Kidney epithelial cell (primary cell): Measurements from ENCODE around the gene ITPKC. TPM values are rescaled to one million over a fixed set of nuclear protein-coding genes. Genes with fewer than 3 reads are reported as not detected.

ENCODE experiments used
- DNase-seq: peaks from one replicate; pipeline ENCODE4 v3.0.0-alpha.2; 2010; ENCODE audit warnings: low read depth
- H3K27me3 ChIP-seq: 2 replicates; pipeline ENCODE4 v1.6.0; 2011; ENCODE audit warnings: low read length; ENCODE audit not compliant: control insufficient read depth, insufficient read depth
- H3K36me3 ChIP-seq: 2 replicates; pipeline ENCODE4 v1.5.1; 2011; ENCODE audit warnings: low read length; ENCODE audit not compliant: control insufficient read depth, insufficient read depth
- H3K4me3 ChIP-seq: 2 replicates; pipeline ENCODE4 v1.5.1; 2011; ENCODE audit warnings: low read depth, mild to moderate bottlenecking, control low read depth, low read length
- total RNA-seq: library from RNA; depleted of rRNA; stranded (reverse); fragments of >200 nt; gene quantifications from 2 replicates; pipeline ENCODE4 v1.2.3, GENCODE V29; 2015
- TF ChIP-seq, protein P1 (sequence below): IDR thresholded peaks from 2 replicates; pipeline ENCODE4 v1.5.1; 2011; ENCODE audit warnings: mild to moderate bottlenecking, moderate library complexity, low read length, control low read depth, inconsistent platforms; ENCODE audit not compliant: insufficient read depth, poor library complexity, severe bottlenecking

The ITPKC gene
- total RNA-seq, 1 donor from 2014 or later, result 25.8 TPM

DNA sequence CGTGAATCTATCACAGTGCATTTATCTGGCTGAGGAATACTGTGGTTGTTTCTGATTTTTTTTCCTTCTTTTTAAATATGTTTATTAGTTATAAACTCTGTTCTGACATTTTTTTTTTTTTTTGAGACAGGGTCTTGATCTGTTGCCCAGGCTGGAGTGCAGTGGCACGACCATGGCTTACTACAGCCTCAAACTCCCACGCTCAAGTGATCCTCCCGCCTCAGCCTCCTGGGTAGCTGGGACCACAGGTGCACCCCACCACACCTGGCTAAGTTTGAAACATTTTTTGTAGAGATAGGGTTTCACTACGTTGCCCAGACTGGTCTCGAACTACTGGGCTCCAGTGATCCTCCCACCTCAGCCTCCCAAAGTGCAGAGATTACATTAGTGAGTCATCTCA lies 19.9 kb upstream of the ITPKC start:
- DNase-seq, result no peak
- H3K36me3 ChIP-seq, result peaks cover 1% of the 10 kb centered on the region
- TF ChIP-seq, protein P1, sequence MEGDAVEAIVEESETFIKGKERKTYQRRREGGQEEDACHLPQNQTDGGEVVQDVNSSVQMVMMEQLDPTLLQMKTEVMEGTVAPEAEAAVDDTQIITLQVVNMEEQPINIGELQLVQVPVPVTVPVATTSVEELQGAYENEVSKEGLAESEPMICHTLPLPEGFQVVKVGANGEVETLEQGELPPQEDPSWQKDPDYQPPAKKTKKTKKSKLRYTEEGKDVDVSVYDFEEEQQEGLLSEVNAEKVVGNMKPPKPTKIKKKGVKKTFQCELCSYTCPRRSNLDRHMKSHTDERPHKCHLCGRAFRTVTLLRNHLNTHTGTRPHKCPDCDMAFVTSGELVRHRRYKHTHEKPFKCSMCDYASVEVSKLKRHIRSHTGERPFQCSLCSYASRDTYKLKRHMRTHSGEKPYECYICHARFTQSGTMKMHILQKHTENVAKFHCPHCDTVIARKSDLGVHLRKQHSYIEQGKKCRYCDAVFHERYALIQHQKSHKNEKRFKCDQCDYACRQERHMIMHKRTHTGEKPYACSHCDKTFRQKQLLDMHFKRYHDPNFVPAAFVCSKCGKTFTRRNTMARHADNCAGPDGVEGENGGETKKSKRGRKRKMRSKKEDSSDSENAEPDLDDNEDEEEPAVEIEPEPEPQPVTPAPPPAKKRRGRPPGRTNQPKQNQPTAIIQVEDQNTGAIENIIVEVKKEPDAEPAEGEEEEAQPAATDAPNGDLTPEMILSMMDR, result no peak
- H3K4me3 ChIP-seq, result no peak overlapping the region
- H3K27me3 ChIP-seq, result no peaks in the 10 kb centered on the region

DNA sequence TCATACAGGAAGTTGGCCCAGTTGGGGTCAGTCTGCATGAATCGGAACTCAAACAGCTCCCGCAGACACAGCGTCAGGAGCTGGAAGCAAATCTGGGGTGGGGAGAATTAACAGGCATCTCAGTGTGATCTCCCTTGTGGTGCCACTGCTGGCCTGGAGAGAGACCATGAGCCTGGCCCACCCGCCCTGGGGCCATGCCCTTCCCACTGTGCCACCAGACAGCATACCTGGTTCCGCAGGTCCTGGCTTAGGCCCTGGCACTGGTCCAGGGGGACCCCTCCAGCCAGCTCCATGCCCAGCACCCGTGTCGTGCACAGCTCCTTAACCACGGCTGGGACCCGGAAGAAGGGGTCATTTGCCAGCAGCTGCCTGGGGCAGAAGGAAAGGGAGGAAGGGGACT lies 16.8 kb upstream of the ITPKC start:
- no peak overlapping the region for H3K4me3 ChIP-seq
- TF ChIP-seq, protein P1, result no peak
- no peak for DNase-seq
- no peaks in the 10 kb centered on the region for H3K36me3 ChIP-seq
- no peaks in the 10 kb centered on the region for H3K27me3 ChIP-seq

DNA sequence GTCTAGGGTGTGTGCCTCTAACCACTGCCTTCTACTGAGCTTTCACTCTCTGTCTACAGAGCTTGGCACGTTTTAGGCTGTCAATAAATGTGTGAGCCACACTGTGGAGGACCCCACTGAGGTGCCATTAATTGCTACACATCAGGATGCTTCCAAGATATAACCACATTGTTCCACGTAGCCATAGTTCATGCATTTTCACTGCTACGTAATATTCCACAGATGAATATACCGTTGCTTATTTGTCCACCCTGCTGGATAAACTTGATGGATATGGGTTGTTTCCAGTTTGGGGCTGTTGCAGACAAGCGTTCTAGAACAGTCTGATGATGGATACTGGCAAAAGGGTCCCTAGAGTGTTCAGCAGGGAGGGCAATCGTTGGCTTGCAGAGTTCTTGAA lies 15.2 kb upstream of the ITPKC start:
- no peaks in the 10 kb centered on the region for H3K36me3 ChIP-seq
- no peaks in the 10 kb centered on the region for H3K27me3 ChIP-seq
- no peak for DNase-seq
- H3K4me3 ChIP-seq, result no peak overlapping the region
- TF ChIP-seq, protein P1, result no peak

DNA sequence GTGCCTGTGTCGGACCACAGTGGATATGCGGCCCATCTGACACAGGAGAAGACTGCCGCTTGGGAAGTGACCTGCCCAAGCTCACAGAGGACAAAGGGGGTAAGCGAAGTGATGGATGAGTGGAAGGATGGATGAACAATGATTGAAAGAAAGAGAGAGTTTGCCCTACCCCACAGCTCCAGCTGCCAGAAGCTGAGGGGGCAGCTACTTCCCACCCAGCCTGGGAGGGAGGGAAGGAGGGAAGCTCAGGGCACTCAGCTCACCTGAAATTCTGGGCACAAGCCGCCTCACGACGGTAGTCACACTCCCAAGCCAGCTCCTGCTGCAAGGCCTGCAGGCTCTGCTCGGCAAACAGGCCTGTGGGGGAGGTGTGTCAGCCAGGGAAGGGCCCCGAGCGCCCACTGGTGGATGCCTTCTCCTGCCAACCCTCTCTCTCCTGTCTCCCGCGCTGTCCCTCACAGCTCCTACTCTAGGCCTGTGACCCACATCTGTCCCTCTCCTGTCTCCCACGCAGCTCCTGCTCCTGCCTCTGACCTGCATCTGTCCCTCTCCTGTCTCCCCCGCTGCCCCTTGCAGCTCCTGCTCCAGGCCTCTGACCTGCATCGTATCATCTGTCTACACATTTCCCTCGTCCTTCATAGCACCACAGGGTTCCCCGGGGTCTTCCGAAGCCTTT lies 14.4 kb upstream of the ITPKC start:
- no peak overlapping the region for H3K4me3 ChIP-seq
- TF ChIP-seq, protein P1, result peak; percentile 75
- no peaks in the 10 kb centered on the region for H3K27me3 ChIP-seq
- no peak for DNase-seq
- H3K36me3 ChIP-seq, result no peaks in the 10 kb centered on the region

DNA sequence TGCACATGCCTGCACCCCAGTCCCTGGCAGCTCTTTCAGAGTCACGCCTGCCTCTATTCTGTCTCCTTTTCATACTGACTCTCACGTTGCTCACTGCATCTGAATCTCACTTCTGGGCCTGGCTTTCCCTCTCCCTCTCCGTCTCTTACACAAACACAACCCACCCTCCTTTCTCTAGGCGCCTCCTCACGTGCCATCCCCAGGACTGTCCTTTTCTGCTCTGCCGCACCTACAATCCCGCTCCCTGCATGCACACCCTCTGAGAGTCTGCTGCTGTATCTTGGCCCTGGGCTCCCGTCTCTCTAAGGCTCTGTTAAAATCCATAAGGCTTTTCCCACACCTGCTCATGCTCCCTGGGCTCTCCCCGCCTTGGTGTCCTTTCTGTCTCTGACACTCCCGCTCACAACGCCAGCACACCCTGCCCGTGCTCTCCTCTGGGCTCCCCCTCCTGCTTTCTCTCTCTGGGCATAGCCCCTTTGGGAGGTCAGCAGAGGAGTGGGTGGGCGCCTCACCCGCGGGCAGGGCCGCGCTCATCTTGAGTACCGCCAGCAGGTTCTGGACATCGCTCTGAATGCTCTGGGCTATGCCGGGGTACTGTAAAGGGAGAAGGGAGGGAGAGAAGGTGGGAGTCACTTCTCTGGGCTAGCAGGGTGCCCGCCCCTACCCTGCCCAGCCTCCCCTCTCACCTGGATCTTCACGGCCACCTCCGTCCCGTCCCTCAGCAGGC lies 13.7 kb upstream of the ITPKC start:
- TF ChIP-seq, protein P1, result no peak
- Histone ChIP-seq H3K4me3 (no peak overlapping the region), H3K36me3 (no peaks in the 10 kb centered on the region), H3K27me3 (no peaks in the 10 kb centered on the region)
- no peak for DNase-seq
